Body of pancreas (tissue), 4 donors: ENCODE data around the gene SLC35F6. TPM values are rescaled to one million over a fixed set of nuclear protein-coding genes. Genes with fewer than 3 reads are reported as not detected.
"Not testable (repeated sequence)": the region's sequence is repeated elsewhere in the genome, so short reads cannot be mapped to it uniquely, and the experiment has no call there.

Experiments used
- ATAC-seq: fragments of 150-250 bp; one replicate; pipeline ENCODE4 v1.9.1; 2016
- DNase-seq, 4 donors: peaks; one replicate each; pipeline ENCODE4 v3.0.0-alpha.2; 2019
- H3K27ac ChIP-seq, 4 donors: fragments of 200-600 bp; sonication (generic); 1 replicate in 3 of 4; 2 replicates in 1 of 4; pipeline versions ENCODE4 v1.5.1 to v1.6.1; 2016 to 2019; ENCODE audit warnings: mild to moderate bottlenecking in 1 of 4, mixed read lengths in 1 of 4, moderate library complexity in 1 of 4
- H3K27me3 ChIP-seq, 2 donors: fragments of 200-600 bp; sonication (generic); one replicate each; pipeline ENCODE4 v1.6.0; 2016; ENCODE audit warnings: mild to moderate bottlenecking in 1 of 2
- H3K36me3 ChIP-seq, 2 donors: fragments of 200-600 bp; sonication (generic); replicated peaks in 1 of 2; 2 replicates each; pipeline ENCODE4 v1.5.1; 2016; ENCODE audit warnings: low read depth in 2 of 2; ENCODE audit not compliant: insufficient read depth in 1 of 2
- H3K4me1 ChIP-seq: fragments of 200-600 bp; sonication (generic); one replicate; pipeline ENCODE4 v1.6.0; 2016
- H3K4me3 ChIP-seq, 2 donors: fragments of 200-600 bp; sonication (generic); 1 replicate in 1 of 2; 2 replicates in 1 of 2; pipeline ENCODE4 v1.5.1; 2016 to 2019
- H3K9me3 ChIP-seq, 3 donors: fragments of 200-600 bp; sonication (generic); 1 replicate in 2 of 3; 2 replicates in 1 of 3; pipeline ENCODE4 v1.5.1; 2016
- POLR2A ChIP-seq, 3 donors: fragments of 450-650 bp; IDR thresholded peaks; one replicate each; pipeline ENCODE4 v1.6.1; 2016; ENCODE audit warnings: antibody characterized with exemption in 3 of 3, mild to moderate bottlenecking in 2 of 3
- WGBS, 2 donors: methylation state at CpG; one replicate each; pipeline ENCODE4 v1.1.5; 2017; 5-methylcytosine and 5-hydroxymethylcytosine counted together
- intact Hi-C: fragments of 100-400 bp; cut with DNase I; formaldehyde crosslinking; loops from one replicate; pipeline ENCODE4 v1.15.1; 2023
- total RNA-seq, 2 donors: library from RNA; depleted of rRNA; stranded (reverse); fragments of >200 nt; gene quantifications; one replicate each; pipeline ENCODE4 v1.1.0, GENCODE V29; 2016
- TF ChIP-seq, protein P1 (sequence below), 7 experiments: fragments of 450-650 bp in 4 of 7; fragments of 200-600 bp in 3 of 7; sonication (generic) in 3 of 7; IDR thresholded peaks; one replicate each; pipeline ENCODE4 v1.5.1; 2016 to 2019; ENCODE audit warnings: antibody characterized with exemption in 7 of 7

SLC35F6 gene
- total RNA-seq, 2 donors from 2014 or later, result 17.8 to 21.8 TPM

DNA sequence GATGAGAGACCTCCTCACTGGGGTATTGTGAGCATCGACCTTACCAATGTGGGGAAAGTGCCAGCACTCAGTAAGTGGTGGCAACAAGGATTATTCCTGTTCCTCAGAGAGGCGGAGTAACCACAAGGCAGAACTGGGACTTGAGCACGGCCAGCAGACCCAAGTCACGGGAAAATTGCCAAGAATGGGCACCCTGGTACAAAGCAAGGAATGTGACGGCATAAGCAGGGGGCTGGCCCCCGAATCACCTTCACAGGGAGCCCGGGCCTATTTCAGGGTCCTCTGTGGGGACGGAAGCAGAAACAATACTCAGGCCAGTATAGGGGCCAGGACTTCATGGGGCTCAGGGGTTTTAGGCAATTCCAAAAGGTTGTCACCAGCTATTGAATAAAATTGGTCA is 47.2 kb downstream of the SLC35F6 start:
- H3K27ac ChIP-seq, result no peak overlapping the region
- DNase-seq, result no peak
- H3K4me3 ChIP-seq, result no peak overlapping the region
- TF ChIP-seq, protein P1, sequence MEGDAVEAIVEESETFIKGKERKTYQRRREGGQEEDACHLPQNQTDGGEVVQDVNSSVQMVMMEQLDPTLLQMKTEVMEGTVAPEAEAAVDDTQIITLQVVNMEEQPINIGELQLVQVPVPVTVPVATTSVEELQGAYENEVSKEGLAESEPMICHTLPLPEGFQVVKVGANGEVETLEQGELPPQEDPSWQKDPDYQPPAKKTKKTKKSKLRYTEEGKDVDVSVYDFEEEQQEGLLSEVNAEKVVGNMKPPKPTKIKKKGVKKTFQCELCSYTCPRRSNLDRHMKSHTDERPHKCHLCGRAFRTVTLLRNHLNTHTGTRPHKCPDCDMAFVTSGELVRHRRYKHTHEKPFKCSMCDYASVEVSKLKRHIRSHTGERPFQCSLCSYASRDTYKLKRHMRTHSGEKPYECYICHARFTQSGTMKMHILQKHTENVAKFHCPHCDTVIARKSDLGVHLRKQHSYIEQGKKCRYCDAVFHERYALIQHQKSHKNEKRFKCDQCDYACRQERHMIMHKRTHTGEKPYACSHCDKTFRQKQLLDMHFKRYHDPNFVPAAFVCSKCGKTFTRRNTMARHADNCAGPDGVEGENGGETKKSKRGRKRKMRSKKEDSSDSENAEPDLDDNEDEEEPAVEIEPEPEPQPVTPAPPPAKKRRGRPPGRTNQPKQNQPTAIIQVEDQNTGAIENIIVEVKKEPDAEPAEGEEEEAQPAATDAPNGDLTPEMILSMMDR (IDR thresholded peaks at IDR 0.05), result no peak
- TF ChIP-seq POLR2A (IDR thresholded peaks at IDR 0.05), result no peak
- H3K4me1 ChIP-seq, result no peaks in the 10 kb centered on the region
- ATAC-seq, result no peak
- intact Hi-C loops, result no loop called here
- WGBS, 2 donors, result 70 to 73% methylated on average over 8 of the region's 8 CpGs
- H3K9me3 ChIP-seq, result no peaks in the 10 kb centered on the region
- H3K27me3 ChIP-seq, result no peaks in the 10 kb centered on the region
- H3K36me3 ChIP-seq, result no peaks in the 10 kb centered on the region

DNA sequence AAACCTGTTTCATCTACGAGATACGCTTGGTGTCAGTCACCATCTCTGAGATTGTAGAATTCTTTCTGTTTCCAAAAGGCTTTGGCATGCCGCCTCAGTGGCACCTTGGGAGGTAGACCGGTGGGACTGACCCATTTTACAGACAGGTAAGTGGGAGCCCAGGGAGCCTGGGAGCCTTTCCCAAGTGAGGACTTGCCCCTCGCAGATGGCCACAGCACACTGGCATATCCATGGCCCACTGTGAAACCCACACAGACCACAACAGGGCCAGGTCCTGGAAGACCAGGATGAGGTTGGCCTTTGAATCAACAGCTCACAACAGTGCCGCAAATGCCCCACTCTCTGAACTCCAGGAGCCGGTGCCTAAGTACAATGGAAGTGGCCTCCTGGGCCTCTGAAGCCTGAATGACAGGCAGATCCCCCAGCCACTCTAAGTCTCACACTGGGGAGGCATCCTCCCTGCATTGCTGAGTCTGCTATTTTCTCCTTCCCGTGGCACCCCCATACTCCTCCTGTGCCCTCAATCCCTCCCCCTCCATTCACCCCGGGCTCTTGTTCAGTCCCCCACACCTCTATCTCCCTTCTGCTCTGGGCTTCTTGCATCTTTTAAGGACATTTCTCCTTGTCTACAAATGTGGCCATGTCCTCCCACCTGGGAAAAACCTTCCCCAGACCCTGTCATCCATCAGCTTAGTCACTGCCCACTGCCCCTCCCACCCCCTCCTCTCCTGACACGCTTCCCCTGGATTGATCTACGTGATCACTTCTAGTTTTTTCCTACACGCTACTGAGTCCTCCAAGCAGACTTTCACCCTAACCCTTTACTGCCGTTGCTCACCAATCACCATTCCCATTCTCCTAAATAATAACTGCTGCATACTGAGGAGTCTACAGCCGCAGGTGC is 48.0 kb downstream of the SLC35F6 start:
- 71 to 72% methylated on average over 14 of the region's 14 CpGs for WGBS, 2 donors
- no peaks in the 10 kb centered on the region for H3K4me1 ChIP-seq
- H3K27ac ChIP-seq, result no peak overlapping the region
- H3K36me3 ChIP-seq, result no peaks in the 10 kb centered on the region
- no peaks in the 10 kb centered on the region for H3K27me3 ChIP-seq
- TF ChIP-seq, protein P1 (IDR thresholded peaks at IDR 0.05), result no peak
- no peak for TF ChIP-seq POLR2A (IDR thresholded peaks at IDR 0.05)
- no peak overlapping the region for H3K4me3 ChIP-seq
- no peak for ATAC-seq
- DNase-seq, result no peak
- intact Hi-C loops, result no loop called here
- H3K9me3 ChIP-seq, result no peaks in the 10 kb centered on the region

DNA sequence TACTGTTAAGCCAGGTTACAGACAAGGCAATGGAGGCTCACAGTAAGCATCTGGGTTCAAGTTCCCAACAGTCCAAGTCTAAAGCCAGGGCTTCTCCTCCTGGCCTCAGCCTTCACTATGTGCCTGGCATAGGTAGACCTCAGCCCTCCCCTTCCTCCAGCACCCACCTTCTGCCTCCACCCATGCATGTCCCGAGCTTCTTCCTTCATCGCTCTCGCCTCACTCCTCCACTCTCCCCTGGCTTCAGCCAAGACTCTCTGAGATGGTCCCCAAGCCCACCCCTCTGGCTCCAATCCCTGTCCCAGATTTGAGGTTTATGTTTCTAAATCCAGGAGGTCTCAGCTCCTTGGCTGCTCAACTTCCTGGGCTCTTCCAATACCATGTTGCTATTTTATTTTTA is 48.6 kb downstream of the SLC35F6 start:
- H3K27ac ChIP-seq, result no peak overlapping the region
- no peaks in the 10 kb centered on the region for H3K4me1 ChIP-seq
- no peaks in the 10 kb centered on the region for H3K36me3 ChIP-seq
- H3K4me3 ChIP-seq, result no peak overlapping the region
- H3K9me3 ChIP-seq, result no peaks in the 10 kb centered on the region
- no peak for TF ChIP-seq POLR2A (IDR thresholded peaks at IDR 0.05)
- TF ChIP-seq, protein P1 (IDR thresholded peaks at IDR 0.05), result no peak
- intact Hi-C loops, result no loop called here
- no peaks in the 10 kb centered on the region for H3K27me3 ChIP-seq
- ATAC-seq (no peak), DNase-seq (no peak)
- WGBS, 2 donors, result 88 to 93% methylated on average over 3 of the region's 3 CpGs

DNA sequence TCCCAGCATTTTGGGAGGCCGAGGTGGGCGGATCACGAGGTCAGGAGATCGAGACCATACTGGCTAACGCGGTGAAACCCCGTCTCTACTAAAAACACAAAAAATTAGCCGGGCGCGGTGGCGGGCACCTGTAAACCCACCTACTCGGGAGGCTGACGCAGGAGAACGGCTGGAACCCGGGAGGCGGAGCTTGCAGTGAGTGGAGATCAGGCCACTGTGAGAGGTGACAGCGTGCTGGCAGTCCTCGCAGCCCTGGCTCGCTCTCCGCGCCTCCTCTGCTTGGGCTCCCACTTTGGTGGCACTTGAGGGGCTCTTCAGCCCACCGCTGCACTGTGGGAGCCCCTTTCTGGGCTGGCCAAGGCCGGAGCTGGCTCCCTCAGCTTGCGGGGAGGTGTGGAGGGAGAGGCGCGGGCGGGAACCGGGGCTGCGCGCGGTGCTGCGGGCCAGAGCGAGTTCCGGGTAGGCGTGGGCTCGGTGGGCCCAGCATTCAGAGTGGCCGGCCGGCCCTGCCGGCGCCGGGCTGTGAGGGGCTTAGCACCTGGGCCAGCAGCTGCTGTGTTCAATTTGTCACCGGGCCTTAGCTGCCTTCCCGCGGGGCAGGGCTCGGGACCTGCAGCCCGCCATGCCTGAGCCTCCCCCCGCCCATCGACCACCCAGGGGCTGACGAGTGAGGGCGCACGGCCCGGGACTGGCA is 50.1 kb downstream of the SLC35F6 start:
- DNase-seq, H3K9me3 ChIP-seq, H3K4me1 ChIP-seq, intact Hi-C loops, H3K27me3 ChIP-seq, H3K36me3 ChIP-seq, H3K27ac ChIP-seq, ATAC-seq, H3K4me3 ChIP-seq: not testable (repeated sequence)
- 86 to 89% methylated on average over 28 to 52 of the region's 52 CpGs for WGBS, 2 donors

DNA sequence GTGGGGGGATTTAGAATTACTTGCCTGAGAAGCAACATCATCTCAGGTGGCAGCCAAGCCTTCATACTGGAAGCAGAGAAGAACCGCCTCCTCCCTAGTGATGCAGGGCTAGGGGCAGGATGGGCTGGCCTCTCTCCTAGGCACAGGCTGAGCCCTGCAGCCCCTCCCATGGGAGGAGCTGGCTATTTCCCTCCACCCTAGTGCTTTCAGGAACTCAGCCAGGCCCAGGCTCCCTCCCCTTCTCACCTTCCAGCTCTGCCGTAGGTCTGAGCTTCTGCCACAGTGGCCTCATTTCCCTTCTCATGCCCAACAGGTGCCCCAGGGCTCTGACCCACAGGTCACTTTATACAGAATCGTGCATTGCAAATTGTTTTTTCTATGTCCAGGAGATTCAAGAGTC is 52.8 kb downstream of the SLC35F6 start:
- Histone ChIP-seq H3K36me3 (no peaks in the 10 kb centered on the region), H3K4me3 (no peak overlapping the region), H3K4me1 (no peaks in the 10 kb centered on the region), H3K27me3 (no peaks in the 10 kb centered on the region), H3K9me3 (no peaks in the 10 kb centered on the region), H3K27ac (no peak overlapping the region)
- 23 to 33% methylated on average over 1 to 3 of the region's 3 CpGs for WGBS, 2 donors
- no peak for ATAC-seq
- no peak for DNase-seq
- intact Hi-C loops, result no loop called here
- TF ChIP-seq POLR2A (IDR thresholded peaks at IDR 0.05), result no peak
- TF ChIP-seq, protein P1 (IDR thresholded peaks at IDR 0.05), result no peak
